ENCODE measurements around the gene PCNX2. TPM values are rescaled to one million over a fixed set of nuclear protein-coding genes. Genes with fewer than 3 reads are reported as not detected.

Gene PCNX2
- total RNA-seq, 1 donor from 2014 or later: 17.2 TPM

DNA sequence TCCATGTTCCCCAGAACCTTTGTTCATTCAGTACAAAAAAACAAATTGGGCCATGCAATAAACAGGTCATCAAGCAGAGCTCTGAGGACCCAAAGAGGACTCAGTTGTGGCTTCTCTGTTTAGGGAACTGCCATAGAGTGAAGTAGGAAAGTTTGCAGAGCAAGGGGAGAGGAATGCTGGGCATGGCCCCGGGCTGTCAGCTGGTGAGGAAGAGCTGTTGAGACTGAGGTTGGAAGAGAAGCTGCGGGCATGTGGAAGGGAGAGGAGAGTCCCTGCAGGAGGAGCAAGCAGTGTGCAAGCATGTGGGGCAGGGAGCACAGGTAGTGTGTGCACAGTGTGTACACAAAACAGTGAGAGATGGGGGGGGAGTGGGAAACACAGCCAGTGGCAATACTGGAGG, 273.3 kb downstream of the PCNX2 start:
- H3K36me3 Mint-ChIP-seq (ENCODE audit: unreplicated experiment): peaks cover 8% of the 10 kb centered on the region
- H3K4me1 Mint-ChIP-seq (ENCODE audit: unreplicated experiment): peaks cover 3% of the 10 kb centered on the region
- no peak for TF ChIP-seq CTCF (IDR thresholded peaks at IDR 0.05)
- H3K27ac Mint-ChIP-seq (ENCODE audit: unreplicated experiment): no peak overlapping the region
- DNase-seq (ENCODE audit: extremely low spot score, unreplicated experiment): no peak
- H3K4me3 Mint-ChIP-seq (ENCODE audit: unreplicated experiment): no peak overlapping the region
- H3K9me3 Mint-ChIP-seq (ENCODE audit: unreplicated experiment): no peaks in the 10 kb centered on the region
- no peaks in the 10 kb centered on the region for H3K27me3 Mint-ChIP-seq (ENCODE audit: unreplicated experiment)

DNA sequence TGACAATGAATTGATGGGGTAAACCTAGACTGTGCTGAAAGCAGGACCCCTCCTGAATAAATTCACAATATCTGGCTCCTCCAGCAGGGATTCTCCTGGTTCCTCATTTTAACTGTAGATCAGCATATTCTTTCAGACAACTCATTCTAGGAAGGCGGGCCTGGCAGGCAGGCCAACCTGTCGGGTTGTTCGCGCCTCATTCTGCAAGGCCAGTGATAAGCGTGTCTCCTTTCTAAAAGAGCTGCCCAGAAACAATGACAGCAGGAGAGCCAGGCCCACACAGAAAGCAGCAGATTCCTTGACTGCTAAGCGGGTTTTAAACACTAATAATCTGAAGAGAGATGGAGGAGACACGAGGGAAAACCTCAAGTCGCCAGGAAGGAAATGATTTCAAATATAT, 275.1 kb downstream of the PCNX2 start:
- Mint-ChIP-seq H3K36me3 (ENCODE audit: unreplicated experiment) (peaks cover 9% of the 10 kb centered on the region), H3K4me1 (ENCODE audit: unreplicated experiment) (peaks cover 3% of the 10 kb centered on the region), H3K9me3 (ENCODE audit: unreplicated experiment) (no peaks in the 10 kb centered on the region), H3K4me3 (ENCODE audit: unreplicated experiment) (no peak overlapping the region), H3K27me3 (ENCODE audit: unreplicated experiment) (no peaks in the 10 kb centered on the region), H3K27ac (ENCODE audit: unreplicated experiment) (no peak overlapping the region)
- DNase-seq (ENCODE audit: extremely low spot score, unreplicated experiment): peak; percentile 46
- TF ChIP-seq CTCF (IDR thresholded peaks at IDR 0.05): no peak

DNA sequence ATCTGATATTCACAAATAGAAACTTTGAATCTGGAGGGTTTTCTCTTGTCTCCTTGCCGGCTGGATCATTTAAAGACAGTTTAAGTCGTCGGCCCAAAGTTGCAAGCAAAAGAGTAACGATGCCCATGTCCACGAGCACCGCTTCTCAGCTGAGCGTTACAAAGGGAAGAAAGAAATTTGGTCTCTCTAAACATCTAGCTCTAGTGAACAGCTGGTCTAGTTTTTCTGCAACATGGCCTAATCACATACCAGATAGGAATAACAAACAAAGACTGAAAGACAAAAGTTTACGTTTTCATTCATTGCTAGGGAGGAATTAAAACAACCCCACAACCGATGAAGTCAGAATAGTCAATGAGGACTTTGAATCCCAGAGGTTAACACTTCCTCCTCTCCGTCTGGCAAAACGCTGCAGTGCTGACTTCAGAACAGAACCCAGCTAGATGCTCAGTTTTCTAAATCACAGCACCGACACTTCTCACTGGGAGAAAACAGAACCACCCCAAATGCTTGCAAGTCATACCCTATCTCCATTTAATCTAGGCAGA, 275.7 kb downstream of the PCNX2 start:
- H3K27ac Mint-ChIP-seq (ENCODE audit: unreplicated experiment): no peak overlapping the region
- no peaks in the 10 kb centered on the region for H3K9me3 Mint-ChIP-seq (ENCODE audit: unreplicated experiment)
- no peaks in the 10 kb centered on the region for H3K27me3 Mint-ChIP-seq (ENCODE audit: unreplicated experiment)
- H3K4me3 Mint-ChIP-seq (ENCODE audit: unreplicated experiment): no peak overlapping the region
- DNase-seq (ENCODE audit: extremely low spot score, unreplicated experiment): no peak
- no peak for TF ChIP-seq CTCF (IDR thresholded peaks at IDR 0.05)
- H3K36me3 Mint-ChIP-seq (ENCODE audit: unreplicated experiment): peaks cover 9% of the 10 kb centered on the region
- peaks cover 3% of the 10 kb centered on the region for H3K4me1 Mint-ChIP-seq (ENCODE audit: unreplicated experiment)

DNA sequence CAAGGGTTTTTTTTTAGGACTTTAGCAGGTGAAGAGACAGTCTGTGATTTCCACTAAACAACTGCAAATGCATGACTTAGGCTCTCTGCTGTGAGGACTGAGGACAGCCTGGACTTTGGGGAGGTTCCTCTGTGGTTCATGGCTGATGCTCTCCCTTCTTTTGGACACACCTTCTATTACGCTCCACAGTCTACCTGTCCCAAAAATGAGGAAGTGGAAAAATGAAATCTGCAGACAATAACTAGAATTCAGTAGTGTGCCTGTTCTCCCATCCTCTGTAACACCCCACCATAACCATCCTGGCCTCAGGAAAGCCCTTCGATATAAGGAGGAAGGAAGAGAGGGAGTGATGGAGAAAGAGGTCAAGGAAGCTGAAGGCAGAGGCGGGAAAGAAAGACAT, 276.4 kb downstream of the PCNX2 start:
- Mint-ChIP-seq H3K36me3 (ENCODE audit: unreplicated experiment) (peaks cover 4% of the 10 kb centered on the region), H3K4me1 (ENCODE audit: unreplicated experiment) (peaks cover 3% of the 10 kb centered on the region), H3K9me3 (ENCODE audit: unreplicated experiment) (no peaks in the 10 kb centered on the region), H3K4me3 (ENCODE audit: unreplicated experiment) (no peak overlapping the region), H3K27ac (ENCODE audit: unreplicated experiment) (no peak overlapping the region), H3K27me3 (ENCODE audit: unreplicated experiment) (no peaks in the 10 kb centered on the region)
- TF ChIP-seq CTCF (IDR thresholded peaks at IDR 0.05): no peak
- no peak for DNase-seq (ENCODE audit: extremely low spot score, unreplicated experiment)

DNA sequence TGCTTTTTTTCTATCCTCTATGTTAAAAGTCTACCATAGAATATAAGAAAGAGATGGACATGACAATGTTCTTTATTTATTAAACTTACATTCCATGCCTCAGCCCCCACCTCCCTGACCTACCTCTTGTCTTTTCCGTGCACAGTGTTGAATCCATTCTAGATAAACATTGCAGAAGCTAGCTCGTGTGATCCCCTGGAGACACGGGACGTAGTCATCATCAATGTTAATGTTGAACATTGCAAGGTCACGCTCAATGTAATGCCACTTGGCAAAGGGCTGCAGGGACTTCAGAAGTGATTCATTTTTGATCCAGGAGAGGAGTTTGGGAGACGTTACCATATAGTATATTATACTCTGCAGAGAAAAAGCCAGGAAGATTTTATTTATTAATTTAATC, 278.7 kb downstream of the PCNX2 start:
- no peaks in the 10 kb centered on the region for H3K9me3 Mint-ChIP-seq (ENCODE audit: unreplicated experiment)
- DNase-seq (ENCODE audit: extremely low spot score, unreplicated experiment): no peak
- H3K4me3 Mint-ChIP-seq (ENCODE audit: unreplicated experiment): no peak overlapping the region
- H3K27ac Mint-ChIP-seq (ENCODE audit: unreplicated experiment): no peak overlapping the region
- H3K4me1 Mint-ChIP-seq (ENCODE audit: unreplicated experiment): peaks cover 3% of the 10 kb centered on the region
- H3K36me3 Mint-ChIP-seq (ENCODE audit: unreplicated experiment): peaks cover 19% of the 10 kb centered on the region
- no peak for TF ChIP-seq CTCF (IDR thresholded peaks at IDR 0.05)
- no peaks in the 10 kb centered on the region for H3K27me3 Mint-ChIP-seq (ENCODE audit: unreplicated experiment)
